ENCODE measurements around the gene SUPT6H. TPM values are rescaled to one million over a fixed set of nuclear protein-coding genes. Genes with fewer than 3 reads are reported as not detected.

Gene SUPT6H
- total RNA-seq, 6 experiments from 2014 or later = 72.7 to 79.7 (median 74.0) TPM

DNA sequence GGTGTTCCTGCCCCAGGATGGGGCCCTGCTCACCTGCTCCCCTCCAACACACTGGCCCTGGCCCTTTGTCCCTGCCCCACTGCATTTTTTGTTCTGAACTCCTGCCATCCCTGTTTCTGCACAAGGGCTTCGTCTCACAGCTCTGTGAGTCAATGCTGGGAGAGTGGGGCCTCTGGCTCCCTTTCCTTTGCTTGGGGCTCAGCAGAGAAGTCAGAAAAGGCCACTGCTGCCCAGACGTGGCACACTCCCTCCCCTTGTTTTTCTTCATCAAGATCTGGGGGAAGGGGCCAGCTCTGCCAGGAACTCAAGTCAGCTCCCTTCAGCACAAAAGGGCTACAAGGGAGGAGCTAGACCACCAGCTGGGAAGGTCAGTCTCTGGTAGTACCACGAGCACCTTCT, 40.7 kb downstream of the SUPT6H start:
- Mint-ChIP-seq H3K36me3 (ENCODE audit: low read depth) (peaks cover 22% of the 10 kb centered on the region), H3K9me3 (no peaks in the 10 kb centered on the region), H3K4me1 (ENCODE audit: low read depth) (no peaks in the 10 kb centered on the region), H3K27me3 (ENCODE audit: insufficient read depth) (no peaks in the 10 kb centered on the region; the same call in 1 of the 2 replicates), H3K27ac (no peak overlapping the region), H3K4me3 (no peak overlapping the region)
- DNase-seq = no peak
- TF ChIP-seq, protein P1, sequence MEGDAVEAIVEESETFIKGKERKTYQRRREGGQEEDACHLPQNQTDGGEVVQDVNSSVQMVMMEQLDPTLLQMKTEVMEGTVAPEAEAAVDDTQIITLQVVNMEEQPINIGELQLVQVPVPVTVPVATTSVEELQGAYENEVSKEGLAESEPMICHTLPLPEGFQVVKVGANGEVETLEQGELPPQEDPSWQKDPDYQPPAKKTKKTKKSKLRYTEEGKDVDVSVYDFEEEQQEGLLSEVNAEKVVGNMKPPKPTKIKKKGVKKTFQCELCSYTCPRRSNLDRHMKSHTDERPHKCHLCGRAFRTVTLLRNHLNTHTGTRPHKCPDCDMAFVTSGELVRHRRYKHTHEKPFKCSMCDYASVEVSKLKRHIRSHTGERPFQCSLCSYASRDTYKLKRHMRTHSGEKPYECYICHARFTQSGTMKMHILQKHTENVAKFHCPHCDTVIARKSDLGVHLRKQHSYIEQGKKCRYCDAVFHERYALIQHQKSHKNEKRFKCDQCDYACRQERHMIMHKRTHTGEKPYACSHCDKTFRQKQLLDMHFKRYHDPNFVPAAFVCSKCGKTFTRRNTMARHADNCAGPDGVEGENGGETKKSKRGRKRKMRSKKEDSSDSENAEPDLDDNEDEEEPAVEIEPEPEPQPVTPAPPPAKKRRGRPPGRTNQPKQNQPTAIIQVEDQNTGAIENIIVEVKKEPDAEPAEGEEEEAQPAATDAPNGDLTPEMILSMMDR (IDR thresholded peaks at IDR 0.05) = no peak

DNA sequence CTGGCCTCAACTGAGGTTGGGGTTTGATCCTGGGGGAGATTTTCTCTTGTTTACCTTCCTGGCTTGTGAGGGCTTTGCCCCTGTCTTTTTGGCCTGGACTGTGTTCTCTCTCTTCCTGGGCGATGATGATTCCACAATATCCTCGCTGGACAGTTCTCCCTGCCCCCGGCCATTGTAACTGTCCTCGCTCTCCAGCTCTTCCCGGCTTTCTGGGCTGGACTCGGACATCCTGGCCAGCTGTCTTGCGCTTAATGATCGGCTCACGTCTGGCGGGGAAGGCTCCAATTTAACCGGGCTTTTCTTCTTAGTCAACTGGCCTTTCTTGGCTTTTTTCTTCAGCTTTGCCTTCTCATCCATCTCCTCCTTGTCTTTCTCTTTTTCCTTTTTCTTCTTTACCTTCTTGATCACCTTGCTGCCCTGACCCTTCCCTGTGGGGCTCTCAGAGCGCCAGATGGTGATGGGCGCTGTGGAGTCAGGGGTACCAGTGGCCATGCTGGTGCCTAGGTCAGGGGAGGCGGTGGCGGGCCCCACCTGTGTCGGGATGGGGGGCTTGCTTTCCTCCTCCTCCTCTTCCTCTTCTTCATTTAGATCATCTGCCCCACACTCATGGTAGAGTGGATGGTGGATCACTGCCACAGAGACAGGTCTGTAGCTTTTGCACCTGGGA, 41.7 kb downstream of the SUPT6H start:
- H3K4me1 Mint-ChIP-seq (ENCODE audit: low read depth) = no peaks in the 10 kb centered on the region
- H3K27me3 Mint-ChIP-seq (ENCODE audit: insufficient read depth) = no peaks in the 10 kb centered on the region; the same call in 1 of the 2 replicates
- H3K9me3 Mint-ChIP-seq = no peaks in the 10 kb centered on the region
- TF ChIP-seq, protein P1 (IDR thresholded peaks at IDR 0.05) = no peak
- H3K4me3 Mint-ChIP-seq = no peak overlapping the region
- DNase-seq = no peak
- peaks cover 22% of the 10 kb centered on the region for H3K36me3 Mint-ChIP-seq (ENCODE audit: low read depth)
- no peak overlapping the region for H3K27ac Mint-ChIP-seq

DNA sequence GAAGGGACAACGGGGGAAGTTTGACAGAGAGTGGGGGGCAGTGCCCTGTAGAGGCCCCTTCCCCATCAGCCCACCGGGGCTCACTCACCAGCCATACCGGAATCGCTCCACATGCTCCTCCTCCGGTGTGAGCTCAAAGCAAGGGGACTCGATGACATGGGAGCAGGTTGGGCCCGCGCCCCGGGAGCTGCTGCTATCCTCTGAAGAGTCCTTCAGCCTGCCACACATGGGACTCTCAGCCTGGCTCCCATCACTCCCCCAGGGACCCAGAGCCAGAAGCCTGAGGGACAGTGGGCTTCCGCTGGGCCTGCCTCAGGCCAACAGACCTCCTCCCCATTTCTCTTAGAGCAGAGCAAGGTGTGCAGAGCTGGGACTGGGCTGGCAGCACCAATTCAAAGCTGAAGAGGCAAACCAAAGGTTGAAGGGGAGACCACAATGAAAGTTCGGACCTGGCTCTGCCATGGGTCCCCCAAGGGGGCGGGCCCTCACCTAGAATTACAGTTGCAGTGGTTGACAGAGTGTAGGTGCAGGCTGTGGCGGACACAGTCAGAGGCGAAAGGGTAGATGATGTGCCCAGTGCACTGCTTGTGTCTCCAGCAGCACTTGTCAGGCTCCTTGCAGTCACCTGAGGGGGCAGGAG, 42.3 kb downstream of the SUPT6H start:
- TF ChIP-seq, protein P1 (IDR thresholded peaks at IDR 0.05) = no peak
- no peaks in the 10 kb centered on the region for H3K9me3 Mint-ChIP-seq
- no peak overlapping the region for H3K27ac Mint-ChIP-seq
- H3K4me3 Mint-ChIP-seq = no peak overlapping the region
- H3K27me3 Mint-ChIP-seq (ENCODE audit: insufficient read depth) = no peaks in the 10 kb centered on the region; the same call in 1 of the 2 replicates
- H3K4me1 Mint-ChIP-seq (ENCODE audit: low read depth) = no peaks in the 10 kb centered on the region
- no peak for DNase-seq
- peaks cover 22% of the 10 kb centered on the region for H3K36me3 Mint-ChIP-seq (ENCODE audit: low read depth)

DNA sequence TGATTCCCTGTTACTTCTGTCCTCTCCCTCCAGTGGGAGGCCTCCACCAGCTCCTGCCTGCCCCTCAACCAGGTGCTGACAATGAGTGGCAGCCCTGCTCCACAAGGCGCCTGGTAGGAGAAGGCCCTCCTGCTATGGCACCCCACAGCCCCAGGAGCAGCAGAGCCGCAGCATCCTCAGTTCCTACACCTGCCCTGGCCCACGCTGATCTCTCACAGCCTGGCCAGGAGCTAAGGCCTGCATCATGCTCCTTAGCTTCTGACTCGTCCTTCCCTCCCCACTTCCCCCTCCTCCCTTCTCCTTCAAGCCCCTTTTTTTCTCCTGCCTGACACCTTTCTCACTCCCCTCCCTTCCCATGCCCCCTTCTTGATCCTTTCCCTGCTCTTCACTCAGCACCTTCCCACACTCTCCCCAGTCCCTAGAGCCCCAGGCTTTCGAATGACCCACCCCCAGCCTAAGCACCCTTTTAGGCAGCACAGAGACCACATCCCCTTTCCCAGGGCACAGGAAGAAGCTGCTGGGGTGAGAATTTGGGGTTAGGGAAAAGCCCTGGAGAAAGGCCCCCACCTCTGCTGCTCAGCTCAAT, 43.2 kb downstream of the SUPT6H start:
- Mint-ChIP-seq H3K36me3 (ENCODE audit: low read depth) (peaks cover 22% of the 10 kb centered on the region), H3K27ac (peak overlapping the region; percentile 62), H3K9me3 (no peaks in the 10 kb centered on the region), H3K27me3 (ENCODE audit: insufficient read depth) (no peaks in the 10 kb centered on the region; the same call in 1 of the 2 replicates), H3K4me1 (ENCODE audit: low read depth) (no peaks in the 10 kb centered on the region), H3K4me3 (no peak overlapping the region)
- DNase-seq = no peak
- TF ChIP-seq, protein P1 (IDR thresholded peaks at IDR 0.05) = no peak

DNA sequence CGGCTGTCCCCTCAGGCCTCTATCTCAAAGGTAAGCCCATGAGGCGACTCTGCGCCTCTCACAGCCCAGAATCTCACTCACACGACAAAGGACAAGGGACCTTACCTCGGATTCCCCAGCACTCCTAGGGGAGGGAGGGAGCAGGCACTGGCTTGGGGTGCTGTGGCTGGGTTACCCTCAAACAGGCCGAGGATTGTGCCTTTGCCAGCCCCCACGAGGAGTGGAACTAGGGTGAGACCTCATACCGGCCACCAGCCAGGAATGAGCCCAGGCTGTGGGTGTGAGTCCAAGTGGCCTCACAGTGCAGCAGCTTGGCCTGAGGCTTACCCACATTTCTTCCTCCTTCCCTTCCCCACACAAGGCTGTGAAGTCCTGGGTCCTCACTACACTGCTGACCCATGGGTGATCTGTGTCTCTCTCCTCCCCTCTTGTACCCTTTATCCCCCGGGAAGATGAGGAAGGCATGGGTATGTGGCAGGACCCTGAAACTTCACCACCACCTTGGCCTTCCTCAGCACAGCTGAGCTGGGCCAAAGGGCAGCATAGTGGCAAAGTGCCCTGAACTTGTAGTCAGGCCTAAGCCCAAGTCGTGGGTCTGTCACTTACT, 43.8 kb downstream of the SUPT6H start:
- peaks cover 18% of the 10 kb centered on the region for H3K36me3 Mint-ChIP-seq (ENCODE audit: low read depth)

More for the DNA sequence above, 43.8 kb downstream of the SUPT6H start:
- no peak for DNase-seq
- Mint-ChIP-seq H3K27ac (peak overlapping the region; percentile 62), H3K27me3 (ENCODE audit: insufficient read depth) (peaks cover 1% of the 10 kb centered on the region; the same call in 1 of the 2 replicates), H3K4me1 (ENCODE audit: low read depth) (peaks cover 5% of the 10 kb centered on the region), H3K4me3 (no peak overlapping the region), H3K9me3 (no peaks in the 10 kb centered on the region)
- TF ChIP-seq, protein P1 (IDR thresholded peaks at IDR 0.05) = no peak

All from HFFc6 (cell line).